GM23338 (cell line): ENCODE data around the gene CCNA1. TPM values are rescaled to one million over a fixed set of nuclear protein-coding genes. Genes with fewer than 3 reads are reported as not detected.

ENCODE experiments used
- ATAC-seq: fragments of 200-7000 bp; cut with Tn5 transposase; 3 replicates; pipeline ENCODE4 v1.9.1; 2020
- DNase-seq: peaks from one replicate; pipeline ENCODE4 v3.0.0-alpha.2; 2015; ENCODE audit warnings: low spot score
- H2AFZ ChIP-seq: fragments of 200-600 bp; sonication (generic); 2 replicates; pipeline ENCODE4 v1.8.0; 2016; ENCODE audit warnings: antibody characterized with exemption, mild to moderate bottlenecking, moderate library complexity
- H3F3A ChIP-seq: fragments of 200-600 bp; sonication (generic); replicated peaks from 2 replicates; pipeline ENCODE4 v1.8.0; 2017; ENCODE audit warnings: antibody characterized with exemption, mixed run types, low read depth
- H3K27ac ChIP-seq: fragments of 200-600 bp; sonication (generic); 2 replicates; pipeline ENCODE4 v1.6.1; 2016; ENCODE audit warnings: low read depth
- H3K27me3 ChIP-seq: fragments of 200-600 bp; sonication (generic); 2 replicates; pipeline ENCODE4 v1.8.0; 2016; ENCODE audit warnings: mild to moderate bottlenecking, mixed run types, moderate library complexity; ENCODE audit not compliant: insufficient read depth
- H3K36me3 ChIP-seq: fragments of 200-600 bp; sonication (generic); 2 replicates; pipeline ENCODE4 v1.8.0; 2016; ENCODE audit warnings: mild to moderate bottlenecking; ENCODE audit not compliant: insufficient read depth
- H3K4me1 ChIP-seq: fragments of 200-600 bp; sonication (generic); 2 replicates; pipeline ENCODE4 v1.8.0; 2016; ENCODE audit warnings: mild to moderate bottlenecking, moderate library complexity; ENCODE audit not compliant: insufficient read depth
- H3K4me2 ChIP-seq: fragments of 200-600 bp; sonication (generic); 2 replicates; pipeline ENCODE4 v1.7.1; 2017; ENCODE audit warnings: mixed run types
- H3K4me3 ChIP-seq: fragments of 200-600 bp; sonication (generic); 2 replicates; pipeline ENCODE4 v1.6.1; 2016; ENCODE audit warnings: mixed run types
- H3K79me2 ChIP-seq: fragments of 200-600 bp; sonication (generic); replicated peaks from 2 replicates; pipeline ENCODE4 v1.8.0; 2017; ENCODE audit warnings: mild to moderate bottlenecking; ENCODE audit not compliant: insufficient read depth
- H3K9me2 ChIP-seq: fragments of 200-600 bp; sonication (generic); 2 replicates; pipeline ENCODE4 v1.8.0; 2017; ENCODE audit not compliant: insufficient read depth
- H4K20me1 ChIP-seq: fragments of 200-600 bp; sonication (generic); replicated peaks from 2 replicates; pipeline ENCODE4 v1.8.0; 2017; ENCODE audit warnings: mild to moderate bottlenecking; ENCODE audit not compliant: insufficient read depth
- H3K27ac Mint-ChIP-seq: 2 replicates; pipeline ENCODE4 v1.8.0; 2020; ENCODE audit warnings: inconsistent platforms, mild to moderate bottlenecking, moderate library complexity, mixed read lengths
- H3K27me3 Mint-ChIP-seq: 3 replicates; pipeline ENCODE4 v1.8.0; 2022; ENCODE audit warnings: low read depth, mild to moderate bottlenecking, moderate library complexity, mixed read lengths, inconsistent platforms; ENCODE audit not compliant: insufficient read depth, poor library complexity
- H3K36me3 Mint-ChIP-seq: 3 replicates; pipeline ENCODE4 v1.8.0; 2021; ENCODE audit warnings: low read depth, mild to moderate bottlenecking, inconsistent platforms, moderate library complexity, mixed read lengths
- H3K4me1 Mint-ChIP-seq: 3 replicates; pipeline ENCODE4 v1.8.0; 2020; ENCODE audit warnings: mild to moderate bottlenecking, inconsistent platforms, mixed read lengths
- H3K4me3 Mint-ChIP-seq: 3 replicates; pipeline ENCODE4 v1.8.0; 2021; ENCODE audit warnings: moderate library complexity, mild to moderate bottlenecking, inconsistent platforms, mixed read lengths
- H3K9me3 Mint-ChIP-seq: 3 replicates; pipeline ENCODE4 v1.8.0; 2020; ENCODE audit warnings: moderate library complexity, mild to moderate bottlenecking, inconsistent platforms, mixed read lengths
- CREB1 ChIP-seq: fragments of 250-450 bp; sonication (Bioruptor Pico); IDR thresholded peaks from 2 replicates; pipeline ENCODE4 v1.5.0; 2020; ENCODE audit warnings: low read depth, mild to moderate bottlenecking, moderate library complexity
- EZH2 ChIP-seq: fragments of 200-600 bp; sonication (generic); IDR thresholded peaks from one replicate; pipeline ENCODE4 v1.8.0; 2017; ENCODE audit warnings: antibody characterized with exemption, mild to moderate bottlenecking, low read depth; ENCODE audit not compliant: unreplicated experiment
- EZH2phosphoT487 ChIP-seq: fragments of 200-600 bp; sonication (generic); IDR thresholded peaks from one replicate; pipeline ENCODE4 v1.8.1; 2018; ENCODE audit warnings: antibody characterized with exemption; ENCODE audit not compliant: unreplicated experiment
- JUNB ChIP-seq: IDR thresholded peaks from one replicate; pipeline ENCODE4 v1.6.1; 2016; ENCODE audit warnings: antibody characterized with exemption; ENCODE audit not compliant: unreplicated experiment
- NANOG ChIP-seq: IDR thresholded peaks from 2 replicates; pipeline ENCODE4 v1.6.1; 2016; ENCODE audit warnings: antibody characterized with exemption, borderline replicate concordance
- POLR2AphosphoS5 ChIP-seq: IDR thresholded peaks from 2 replicates; pipeline ENCODE4 v1.6.1; 2016; ENCODE audit warnings: antibody characterized with exemption, low read depth
- STAT1 ChIP-seq: IDR thresholded peaks from one replicate; pipeline ENCODE4 v1.6.1; 2016; ENCODE audit warnings: antibody characterized with exemption; ENCODE audit not compliant: unreplicated experiment
- ZNF114 ChIP-seq: fragments of 250-450 bp; sonication (Bioruptor Pico); IDR thresholded peaks from 2 replicates; pipeline ENCODE4 v1.5.0; 2020; ENCODE audit warnings: mild to moderate bottlenecking, moderate library complexity
- ZNF331 ChIP-seq: fragments of 250-450 bp; sonication (Bioruptor Pico); IDR thresholded peaks from 2 replicates; pipeline ENCODE4 v1.5.0; 2020; ENCODE audit warnings: low read depth, mild to moderate bottlenecking, moderate library complexity
- ZNF462 ChIP-seq: fragments of 250-450 bp; sonication (Bioruptor Pico); IDR thresholded peaks from 2 replicates; pipeline ENCODE4 v1.5.0; 2020; ENCODE audit warnings: mild to moderate bottlenecking, moderate library complexity
- polyA plus RNA-seq: library from polyadenylated mRNA; unstranded; fragments of >200 nt; fragmentation: Nextera tagmentation; extraction: Ambion mirVana; gene quantifications from 2 replicates; pipeline ENCODE4 v1.2.1, GENCODE V29; 2016
- total RNA-seq: library from RNA; depleted of rRNA; stranded (reverse); fragments of >200 nt; shearing (Covaris generic); gene quantifications from 2 replicates; pipeline ENCODE4 v1.2.3, GENCODE V29; 2014
- TF ChIP-seq, protein P1 (sequence below): IDR thresholded peaks from one replicate; pipeline ENCODE4 v1.6.1; 2018; ENCODE audit warnings: antibody characterized with exemption; ENCODE audit not compliant: unreplicated experiment
- TF ChIP-seq, protein P2 (sequence below), 2 experiments: fragments of 200-600 bp in 1 of 2; sonication (generic) in 1 of 2; conservative IDR thresholded peaks; 2 replicates each; pipeline versions ENCODE4 v1.5.1 to v1.6.1; 2016 to 2017; ENCODE audit warnings: antibody characterized with exemption in 2 of 2, low read depth in 2 of 2, mild to moderate bottlenecking in 2 of 2, moderate library complexity in 1 of 2
- TF ChIP-seq, protein P3 (sequence below): IDR thresholded peaks from 2 replicates; pipeline ENCODE4 v1.6.1; 2016; ENCODE audit warnings: antibody characterized with exemption

CCNA1 gene
- total and polyA plus RNA-seq, 2 experiments from 2014 or later: 3.8 to 7.4 TPM

GRCh38 chr13:36385489-36385888, 46.8 kb upstream of the CCNA1 start:
- H3K4me2 ChIP-seq: no peak overlapping the region
- Mint-ChIP-seq H3K27ac (no peak overlapping the region), H3K36me3 (peaks cover 3% of the 10 kb centered on the region; the same call in 1 of the 3 replicates), H3K4me3 (no peak overlapping the region), H3K27me3 (peaks cover 1% of the 10 kb centered on the region), H3K4me1 (no peaks in the 10 kb centered on the region), H3K9me3 (peaks cover 5% of the 10 kb centered on the region; the same call in 1 of the 3 replicates)
- no peaks in the 10 kb centered on the region for H3K79me2 ChIP-seq
- H3K9me2 ChIP-seq: 0 out of 2 replicates have a peak, but pooled peaks cover 5% of the 10 kb centered on the region
- H3K27me3 ChIP-seq: no peaks in the 10 kb centered on the region
- H4K20me1 ChIP-seq: no peaks in the 10 kb centered on the region
- no peak for TF ChIP-seq POLR2AphosphoS5
- TF ChIP-seq, protein P1, sequence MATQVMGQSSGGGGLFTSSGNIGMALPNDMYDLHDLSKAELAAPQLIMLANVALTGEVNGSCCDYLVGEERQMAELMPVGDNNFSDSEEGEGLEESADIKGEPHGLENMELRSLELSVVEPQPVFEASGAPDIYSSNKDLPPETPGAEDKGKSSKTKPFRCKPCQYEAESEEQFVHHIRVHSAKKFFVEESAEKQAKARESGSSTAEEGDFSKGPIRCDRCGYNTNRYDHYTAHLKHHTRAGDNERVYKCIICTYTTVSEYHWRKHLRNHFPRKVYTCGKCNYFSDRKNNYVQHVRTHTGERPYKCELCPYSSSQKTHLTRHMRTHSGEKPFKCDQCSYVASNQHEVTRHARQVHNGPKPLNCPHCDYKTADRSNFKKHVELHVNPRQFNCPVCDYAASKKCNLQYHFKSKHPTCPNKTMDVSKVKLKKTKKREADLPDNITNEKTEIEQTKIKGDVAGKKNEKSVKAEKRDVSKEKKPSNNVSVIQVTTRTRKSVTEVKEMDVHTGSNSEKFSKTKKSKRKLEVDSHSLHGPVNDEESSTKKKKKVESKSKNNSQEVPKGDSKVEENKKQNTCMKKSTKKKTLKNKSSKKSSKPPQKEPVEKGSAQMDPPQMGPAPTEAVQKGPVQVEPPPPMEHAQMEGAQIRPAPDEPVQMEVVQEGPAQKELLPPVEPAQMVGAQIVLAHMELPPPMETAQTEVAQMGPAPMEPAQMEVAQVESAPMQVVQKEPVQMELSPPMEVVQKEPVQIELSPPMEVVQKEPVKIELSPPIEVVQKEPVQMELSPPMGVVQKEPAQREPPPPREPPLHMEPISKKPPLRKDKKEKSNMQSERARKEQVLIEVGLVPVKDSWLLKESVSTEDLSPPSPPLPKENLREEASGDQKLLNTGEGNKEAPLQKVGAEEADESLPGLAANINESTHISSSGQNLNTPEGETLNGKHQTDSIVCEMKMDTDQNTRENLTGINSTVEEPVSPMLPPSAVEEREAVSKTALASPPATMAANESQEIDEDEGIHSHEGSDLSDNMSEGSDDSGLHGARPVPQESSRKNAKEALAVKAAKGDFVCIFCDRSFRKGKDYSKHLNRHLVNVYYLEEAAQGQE: no peak
- no peak for TF ChIP-seq ZNF331 (CRISPR knock-in tag)
- no peak for TF ChIP-seq STAT1
- no peak for TF ChIP-seq EZH2
- TF ChIP-seq, protein P2, sequence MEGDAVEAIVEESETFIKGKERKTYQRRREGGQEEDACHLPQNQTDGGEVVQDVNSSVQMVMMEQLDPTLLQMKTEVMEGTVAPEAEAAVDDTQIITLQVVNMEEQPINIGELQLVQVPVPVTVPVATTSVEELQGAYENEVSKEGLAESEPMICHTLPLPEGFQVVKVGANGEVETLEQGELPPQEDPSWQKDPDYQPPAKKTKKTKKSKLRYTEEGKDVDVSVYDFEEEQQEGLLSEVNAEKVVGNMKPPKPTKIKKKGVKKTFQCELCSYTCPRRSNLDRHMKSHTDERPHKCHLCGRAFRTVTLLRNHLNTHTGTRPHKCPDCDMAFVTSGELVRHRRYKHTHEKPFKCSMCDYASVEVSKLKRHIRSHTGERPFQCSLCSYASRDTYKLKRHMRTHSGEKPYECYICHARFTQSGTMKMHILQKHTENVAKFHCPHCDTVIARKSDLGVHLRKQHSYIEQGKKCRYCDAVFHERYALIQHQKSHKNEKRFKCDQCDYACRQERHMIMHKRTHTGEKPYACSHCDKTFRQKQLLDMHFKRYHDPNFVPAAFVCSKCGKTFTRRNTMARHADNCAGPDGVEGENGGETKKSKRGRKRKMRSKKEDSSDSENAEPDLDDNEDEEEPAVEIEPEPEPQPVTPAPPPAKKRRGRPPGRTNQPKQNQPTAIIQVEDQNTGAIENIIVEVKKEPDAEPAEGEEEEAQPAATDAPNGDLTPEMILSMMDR (conservative IDR thresholded peaks at IDR 0.05; ENCODE audit: low read depth in 2 of 2): no peak
- TF ChIP-seq EZH2phosphoT487: no peak
- TF ChIP-seq CREB1 (CRISPR knock-in tag): no peak
- no peak for TF ChIP-seq NANOG
- no peak for TF ChIP-seq ZNF462 (CRISPR knock-in tag)
- TF ChIP-seq ZNF114 (CRISPR knock-in tag): no peak
- TF ChIP-seq JUNB: no peak
- TF ChIP-seq, protein P3, sequence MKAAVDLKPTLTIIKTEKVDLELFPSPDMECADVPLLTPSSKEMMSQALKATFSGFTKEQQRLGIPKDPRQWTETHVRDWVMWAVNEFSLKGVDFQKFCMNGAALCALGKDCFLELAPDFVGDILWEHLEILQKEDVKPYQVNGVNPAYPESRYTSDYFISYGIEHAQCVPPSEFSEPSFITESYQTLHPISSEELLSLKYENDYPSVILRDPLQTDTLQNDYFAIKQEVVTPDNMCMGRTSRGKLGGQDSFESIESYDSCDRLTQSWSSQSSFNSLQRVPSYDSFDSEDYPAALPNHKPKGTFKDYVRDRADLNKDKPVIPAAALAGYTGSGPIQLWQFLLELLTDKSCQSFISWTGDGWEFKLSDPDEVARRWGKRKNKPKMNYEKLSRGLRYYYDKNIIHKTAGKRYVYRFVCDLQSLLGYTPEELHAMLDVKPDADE: no peak
- no peaks in the 10 kb centered on the region for H3F3A ChIP-seq
- no peak overlapping the region for H3K27ac ChIP-seq
- no peaks in the 10 kb centered on the region for H3K4me1 ChIP-seq
- DNase-seq (no peak), ATAC-seq (no peak)
- no peaks in the 10 kb centered on the region for H3K36me3 ChIP-seq
- H3K4me3 ChIP-seq: no peak overlapping the region
- H2AFZ ChIP-seq: no peak overlapping the region
